Uterus (tissue), 2 donors: ENCODE data around the gene TMIGD3.

Experiments
- CTCF ChIP-seq, 4 experiments: fragments of 200-600 bp in 2 of 4; fragments of 450-650 bp in 2 of 4; sonication (generic) in 2 of 4; IDR thresholded peaks; one replicate each; pipeline ENCODE4 v1.5.1; 2016 to 2019; ENCODE audit warnings: antibody characterized with exemption in 4 of 4, mild to moderate bottlenecking in 2 of 4, moderate library complexity in 1 of 4
- POLR2A ChIP-seq, 2 donors: fragments of 450-650 bp; IDR thresholded peaks; one replicate each; pipeline ENCODE4 v1.6.1; 2016; ENCODE audit warnings: antibody characterized with exemption in 2 of 2, mild to moderate bottlenecking in 1 of 2, moderate library complexity in 1 of 2

- TF ChIP-seq POLR2A (IDR thresholded peaks at IDR 0.05) = no peak
- no peak for TF ChIP-seq CTCF (IDR thresholded peaks at IDR 0.05)
These were observed 1.8 kb downstream of the TMIGD3 start for GRCh38 chr1:111501645-111502044.
